Activated naive CD8-positive, alpha-beta T cell (primary cell): Measurements from ENCODE around the gene SLC25A31.

Experiments
- H3K27ac Mint-ChIP-seq: one replicate; pipeline ENCODE4 v1.8.0; 2021; ENCODE audit warnings: mixed read lengths
- H3K27me3 Mint-ChIP-seq: one replicate; pipeline ENCODE4 v1.8.0; 2021; ENCODE audit warnings: mixed read lengths
- H3K36me3 Mint-ChIP-seq: one replicate; pipeline ENCODE4 v1.8.0; 2021; ENCODE audit warnings: mixed read lengths
- H3K4me1 Mint-ChIP-seq: one replicate; pipeline ENCODE4 v1.8.0; 2021; ENCODE audit warnings: low read depth, mixed read lengths
- H3K4me3 Mint-ChIP-seq: one replicate; pipeline ENCODE4 v1.8.0; 2021; ENCODE audit warnings: mild to moderate bottlenecking, mixed read lengths
- H3K9me3 Mint-ChIP-seq: one replicate; pipeline ENCODE4 v1.8.0; 2021; ENCODE audit warnings: low read depth, mixed read lengths

SLC25A31 gene

DNA sequence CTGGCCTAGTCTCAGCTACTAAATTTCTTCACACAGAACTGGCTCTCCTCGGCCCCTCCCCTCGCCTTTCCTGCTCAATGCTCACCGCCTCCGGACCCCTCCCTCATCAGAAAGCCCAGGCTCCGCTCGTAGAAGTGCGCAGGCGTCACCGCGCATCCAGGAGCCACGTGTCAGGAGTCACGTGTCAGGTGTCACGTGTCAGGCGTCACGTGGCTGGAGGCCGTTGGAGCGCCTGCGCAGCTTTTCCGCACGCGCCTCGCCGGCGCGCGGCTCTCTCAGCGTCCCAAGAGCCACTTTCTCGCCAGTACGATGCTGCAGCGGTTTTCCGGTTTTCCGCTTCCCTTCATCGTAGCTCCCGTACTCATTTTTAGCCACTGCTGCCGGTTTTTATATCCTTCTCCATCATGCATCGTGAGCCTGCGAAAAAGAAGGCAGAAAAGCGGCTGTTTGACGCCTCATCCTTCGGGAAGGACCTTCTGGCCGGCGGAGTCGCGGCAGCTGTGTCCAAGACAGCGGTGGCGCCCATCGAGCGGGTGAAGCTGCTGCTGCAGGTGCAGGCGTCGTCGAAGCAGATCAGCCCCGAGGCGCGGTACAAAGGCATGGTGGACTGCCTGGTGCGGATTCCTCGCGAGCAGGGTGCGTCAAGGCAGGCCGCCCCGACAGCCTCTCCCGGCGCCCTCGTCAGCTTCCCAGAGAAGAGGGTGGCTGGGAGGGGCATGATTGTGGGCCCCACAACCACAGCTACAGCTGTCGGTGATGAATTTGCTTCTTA is at the start of gene SLC25A31:
Gene SLC25A31, plus strand, starts transcription at position 259 of the 772 bp plus-strand sequence. Its CDS starts 146 bp downstream, at position 405.
- Mint-ChIP-seq H3K27me3 (peaks cover 5% of the 10 kb centered on the region), H3K27ac (no peak within 1 kb of the TSS), H3K36me3 (no peaks in the 10 kb centered on the region), H3K9me3 (no peaks in the 10 kb centered on the region), H3K4me1 (no peaks in the 10 kb centered on the region), H3K4me3 (no peak within 1 kb of the TSS)

DNA sequence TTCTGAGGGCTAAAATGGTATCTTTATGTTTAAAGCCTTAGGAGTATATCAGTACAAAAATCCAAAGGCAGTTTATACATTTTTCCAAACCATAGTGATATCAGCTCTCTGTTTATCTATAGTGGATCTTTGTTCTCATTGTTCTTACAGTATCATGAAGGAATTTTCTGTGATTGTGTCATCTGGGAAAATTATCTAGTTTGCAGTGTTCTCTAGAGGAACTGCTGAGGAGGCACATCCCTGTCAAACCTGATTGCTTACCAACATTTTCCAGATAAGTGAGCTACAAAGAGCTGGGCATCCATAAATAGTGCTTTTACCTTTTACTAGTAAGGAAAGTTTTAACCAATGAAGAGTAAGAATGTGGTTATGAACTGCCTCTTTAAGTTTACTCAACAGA is 44.9 kb upstream of the SLC25A31 start:
- no peaks in the 10 kb centered on the region for H3K27me3 Mint-ChIP-seq
- H3K4me1 Mint-ChIP-seq = no peaks in the 10 kb centered on the region
- H3K27ac Mint-ChIP-seq = no peak overlapping the region
- H3K9me3 Mint-ChIP-seq = no peaks in the 10 kb centered on the region
- no peaks in the 10 kb centered on the region for H3K36me3 Mint-ChIP-seq
- no peak overlapping the region for H3K4me3 Mint-ChIP-seq

DNA sequence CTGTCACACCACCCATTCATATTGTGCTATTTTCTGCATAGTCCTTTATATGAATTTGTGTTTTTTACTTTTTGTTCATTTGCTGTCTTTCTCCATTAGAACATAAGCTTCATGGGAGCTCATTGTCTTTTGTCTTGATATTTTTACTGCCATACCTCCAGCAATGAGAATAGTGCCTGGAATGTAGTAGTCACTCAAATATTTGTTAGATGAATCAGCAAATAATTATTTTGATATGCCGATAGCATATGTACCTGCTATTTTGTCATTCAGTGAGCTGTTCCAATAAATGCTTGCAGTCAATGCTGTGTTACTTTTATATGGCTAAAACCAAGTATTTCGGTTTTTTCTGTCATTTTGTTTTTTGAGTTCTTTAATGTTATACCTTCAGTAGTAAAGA is 43.5 kb upstream of the SLC25A31 start:
- Mint-ChIP-seq H3K36me3 (no peaks in the 10 kb centered on the region), H3K4me3 (no peak overlapping the region), H3K27me3 (no peaks in the 10 kb centered on the region), H3K9me3 (no peaks in the 10 kb centered on the region), H3K27ac (no peak overlapping the region), H3K4me1 (no peaks in the 10 kb centered on the region)

DNA sequence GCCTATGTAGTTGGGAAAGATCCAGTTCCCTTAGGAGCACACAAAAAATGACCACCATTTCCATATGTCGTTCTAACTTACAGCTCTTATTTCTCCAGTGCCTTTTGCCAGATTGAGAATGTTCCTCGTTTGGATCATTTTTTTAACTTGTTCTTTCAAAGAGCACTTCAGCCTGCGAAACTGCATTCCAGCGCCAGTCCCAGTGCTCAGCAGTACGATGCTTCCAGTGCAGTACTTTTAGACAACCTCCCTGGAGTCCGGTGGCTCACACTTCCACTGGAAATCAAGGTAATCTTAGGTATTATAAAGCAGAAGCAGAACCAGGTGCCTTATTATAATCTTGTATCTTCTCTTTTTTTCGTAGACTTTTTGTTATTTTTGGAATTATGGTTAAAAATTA is 42.6 kb upstream of the SLC25A31 start:
- Mint-ChIP-seq H3K4me3 (no peak overlapping the region), H3K27ac (no peak overlapping the region), H3K9me3 (no peaks in the 10 kb centered on the region), H3K4me1 (no peaks in the 10 kb centered on the region), H3K36me3 (no peaks in the 10 kb centered on the region), H3K27me3 (no peaks in the 10 kb centered on the region)

DNA sequence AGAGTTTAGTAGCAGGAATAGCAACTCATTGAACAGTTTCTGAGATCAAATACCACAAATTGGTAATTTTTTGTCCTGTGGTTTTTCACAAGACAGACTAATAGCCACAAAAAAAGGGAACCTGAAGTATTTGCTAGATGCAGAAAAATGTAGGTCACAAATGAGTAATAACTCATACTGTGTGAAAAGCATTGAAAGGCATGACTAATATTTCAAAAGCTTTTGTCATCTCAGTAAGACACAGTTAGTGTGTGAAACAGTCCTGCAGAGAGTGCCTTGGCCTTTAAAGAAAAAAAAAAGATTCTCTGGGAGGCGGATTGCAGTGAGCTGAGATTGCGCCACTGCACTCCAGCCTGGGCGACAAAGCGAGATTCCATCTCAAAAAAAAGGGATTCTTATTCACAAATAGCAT is 31.4 kb upstream of the SLC25A31 start:
- H3K4me3 Mint-ChIP-seq = no peak overlapping the region
- no peaks in the 10 kb centered on the region for H3K4me1 Mint-ChIP-seq
- no peak overlapping the region for H3K27ac Mint-ChIP-seq
- H3K27me3 Mint-ChIP-seq = peaks cover 7% of the 10 kb centered on the region
- no peaks in the 10 kb centered on the region for H3K36me3 Mint-ChIP-seq
- H3K9me3 Mint-ChIP-seq = peaks cover 14% of the 10 kb centered on the region

DNA sequence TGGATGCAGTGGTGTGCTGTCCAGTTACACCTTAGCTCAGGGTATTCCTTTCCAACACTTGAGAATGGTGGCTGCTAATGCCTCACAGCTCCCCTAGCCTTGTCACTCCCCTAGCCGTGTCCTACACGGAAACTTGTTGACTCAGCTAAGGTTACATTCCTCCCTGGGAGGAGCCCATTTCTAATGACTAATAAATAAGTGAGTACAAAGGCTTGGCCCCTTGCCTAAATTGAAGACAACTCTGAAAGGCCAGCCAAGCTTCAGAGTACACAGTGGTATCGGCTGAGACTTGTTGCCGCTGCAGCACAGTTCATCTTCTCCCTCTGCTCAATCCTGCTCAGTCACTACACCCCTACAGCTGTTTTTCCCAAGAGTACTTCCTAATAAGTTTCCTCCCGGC is 21.2 kb upstream of the SLC25A31 start:
- no peak overlapping the region for H3K27ac Mint-ChIP-seq
- H3K9me3 Mint-ChIP-seq = no peaks in the 10 kb centered on the region
- H3K27me3 Mint-ChIP-seq = peaks cover 2% of the 10 kb centered on the region

DNA sequence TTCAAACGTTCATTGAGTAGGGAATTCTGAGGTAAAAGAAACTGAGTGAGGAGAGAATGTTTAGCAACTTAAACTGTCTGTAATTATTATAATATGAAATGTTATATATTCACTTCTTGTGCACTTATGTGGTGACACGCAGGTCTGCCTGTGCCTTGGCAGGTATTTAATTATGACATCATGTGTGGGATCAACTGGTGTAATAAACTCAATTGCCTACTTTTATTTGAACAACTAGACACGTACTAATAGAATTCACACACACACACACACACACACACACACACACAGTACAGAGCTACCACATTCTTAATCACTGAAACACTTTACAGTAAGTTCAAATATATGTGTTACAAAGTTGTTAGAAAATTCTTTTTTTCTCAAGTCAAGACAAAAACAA is 20.7 kb upstream of the SLC25A31 start:
- no peaks in the 10 kb centered on the region for H3K9me3 Mint-ChIP-seq
- H3K27me3 Mint-ChIP-seq = peaks cover 2% of the 10 kb centered on the region
- H3K4me1 Mint-ChIP-seq = no peaks in the 10 kb centered on the region
- no peaks in the 10 kb centered on the region for H3K36me3 Mint-ChIP-seq
- H3K27ac Mint-ChIP-seq = no peak overlapping the region
- no peak overlapping the region for H3K4me3 Mint-ChIP-seq

More for the DNA sequence above, 21.2 kb upstream of the SLC25A31 start:
- Mint-ChIP-seq H3K4me3 (no peak overlapping the region), H3K36me3 (no peaks in the 10 kb centered on the region), H3K4me1 (no peaks in the 10 kb centered on the region)

DNA sequence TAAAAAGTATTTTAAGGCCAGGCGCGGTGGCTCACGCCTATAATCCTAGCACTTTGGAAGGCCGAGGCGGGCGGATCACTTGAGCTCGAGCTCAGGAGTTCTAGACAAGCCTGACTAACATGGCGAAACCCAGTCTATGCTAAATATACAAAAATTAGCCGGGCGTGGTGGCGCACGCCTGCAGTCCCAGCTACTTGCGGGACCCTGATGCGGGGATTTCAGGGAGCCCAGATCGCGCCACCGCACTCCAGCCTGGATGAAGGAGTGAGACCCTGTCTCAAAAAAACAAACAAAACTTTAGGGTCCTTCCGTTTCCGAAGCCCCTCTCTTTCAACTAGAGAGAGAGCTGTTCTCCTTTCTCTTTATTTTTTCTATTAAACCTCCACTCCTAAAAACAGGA is 1.2 kb downstream of the SLC25A31 start:
- no peak overlapping the region for H3K4me3 Mint-ChIP-seq

DNA sequence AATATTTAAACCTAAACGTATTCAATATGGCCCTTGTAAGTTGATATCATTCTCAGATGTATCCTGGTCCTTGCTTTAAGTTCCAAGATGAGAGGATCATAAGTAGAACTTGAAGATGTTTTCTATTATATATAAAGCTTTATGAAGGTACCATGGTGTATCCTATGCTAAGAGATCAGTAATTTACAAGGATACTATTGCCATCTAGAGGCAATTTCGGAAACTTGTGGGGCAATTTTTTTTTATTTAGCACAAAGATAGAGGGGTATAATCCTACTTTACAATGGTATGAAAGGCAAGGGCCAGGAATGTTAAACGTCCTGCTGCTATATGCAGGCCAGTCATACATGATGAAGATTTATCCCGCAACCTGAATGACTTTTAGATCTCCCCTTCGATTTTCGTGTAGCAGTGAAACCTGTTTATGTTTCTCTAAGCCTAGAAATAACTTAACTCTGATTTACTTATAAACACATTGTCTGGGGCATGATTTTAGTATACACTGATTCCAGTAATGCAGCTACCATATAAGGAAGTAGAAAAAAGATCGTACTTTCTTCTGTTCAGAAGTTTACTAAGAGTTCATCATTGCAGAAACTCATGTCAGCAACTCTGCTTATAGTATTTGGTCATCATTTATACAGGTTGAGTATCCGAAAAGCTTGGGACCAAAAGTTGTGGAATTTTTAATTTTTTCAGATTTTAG is 2.6 kb downstream of the SLC25A31 start:
- H3K27ac Mint-ChIP-seq = no peak overlapping the region
- H3K27me3 Mint-ChIP-seq = peaks cover 6% of the 10 kb centered on the region
- no peak overlapping the region for H3K4me3 Mint-ChIP-seq
- H3K4me1 Mint-ChIP-seq = no peaks in the 10 kb centered on the region
- no peaks in the 10 kb centered on the region for H3K9me3 Mint-ChIP-seq
- H3K36me3 Mint-ChIP-seq = no peaks in the 10 kb centered on the region

More for the DNA sequence above, 1.2 kb downstream of the SLC25A31 start:
- no peaks in the 10 kb centered on the region for H3K36me3 Mint-ChIP-seq
- no peaks in the 10 kb centered on the region for H3K9me3 Mint-ChIP-seq
- H3K27me3 Mint-ChIP-seq = peaks cover 5% of the 10 kb centered on the region
- no peak overlapping the region for H3K27ac Mint-ChIP-seq
- H3K4me1 Mint-ChIP-seq = no peaks in the 10 kb centered on the region

DNA sequence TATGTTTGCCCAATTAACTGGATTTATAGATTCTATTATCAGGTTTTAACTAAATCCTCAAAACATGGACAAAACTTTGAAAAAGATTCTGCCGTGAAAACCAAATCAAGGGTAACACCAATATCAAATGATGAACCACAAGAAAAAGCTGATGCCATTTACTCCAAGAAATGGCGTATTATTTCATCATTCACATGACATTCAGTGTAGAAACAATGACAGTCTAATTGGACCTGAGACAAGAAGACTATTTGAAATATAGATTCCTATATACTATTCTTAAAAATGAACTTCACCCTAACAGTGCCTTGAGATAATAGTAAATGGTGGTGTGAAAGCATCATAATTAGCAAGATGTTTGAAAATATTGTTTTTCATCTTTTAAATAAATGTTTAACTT is 4.8 kb downstream of the SLC25A31 start:
- peaks cover 4% of the 10 kb centered on the region for H3K27me3 Mint-ChIP-seq
- H3K9me3 Mint-ChIP-seq = no peaks in the 10 kb centered on the region
- H3K27ac Mint-ChIP-seq = no peak overlapping the region
- no peak overlapping the region for H3K4me3 Mint-ChIP-seq
- no peaks in the 10 kb centered on the region for H3K36me3 Mint-ChIP-seq
- no peaks in the 10 kb centered on the region for H3K4me1 Mint-ChIP-seq

DNA sequence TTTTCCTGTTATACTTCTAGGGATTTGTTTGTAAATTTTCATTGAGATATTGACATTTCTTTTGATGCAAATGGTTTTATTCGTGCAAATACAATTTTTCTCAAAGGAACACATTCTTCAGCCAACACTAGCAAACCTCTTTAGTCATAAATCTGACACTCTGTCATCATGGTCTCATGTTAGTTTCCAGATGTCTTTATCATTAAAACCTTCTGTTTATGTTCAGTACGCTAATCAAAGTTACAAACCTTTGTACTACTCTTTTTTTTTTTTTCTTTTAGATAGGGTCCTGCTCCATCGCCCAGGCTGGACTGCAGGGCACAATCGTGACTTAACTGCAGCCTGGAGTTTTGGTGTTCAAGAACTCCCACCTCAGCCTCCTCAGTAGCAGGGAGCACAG is 7.1 kb downstream of the SLC25A31 start:
- no peak overlapping the region for H3K4me3 Mint-ChIP-seq
- H3K4me1 Mint-ChIP-seq = no peaks in the 10 kb centered on the region
- H3K27ac Mint-ChIP-seq = no peak overlapping the region
- no peaks in the 10 kb centered on the region for H3K9me3 Mint-ChIP-seq
- no peaks in the 10 kb centered on the region for H3K36me3 Mint-ChIP-seq
- peaks cover 4% of the 10 kb centered on the region for H3K27me3 Mint-ChIP-seq

DNA sequence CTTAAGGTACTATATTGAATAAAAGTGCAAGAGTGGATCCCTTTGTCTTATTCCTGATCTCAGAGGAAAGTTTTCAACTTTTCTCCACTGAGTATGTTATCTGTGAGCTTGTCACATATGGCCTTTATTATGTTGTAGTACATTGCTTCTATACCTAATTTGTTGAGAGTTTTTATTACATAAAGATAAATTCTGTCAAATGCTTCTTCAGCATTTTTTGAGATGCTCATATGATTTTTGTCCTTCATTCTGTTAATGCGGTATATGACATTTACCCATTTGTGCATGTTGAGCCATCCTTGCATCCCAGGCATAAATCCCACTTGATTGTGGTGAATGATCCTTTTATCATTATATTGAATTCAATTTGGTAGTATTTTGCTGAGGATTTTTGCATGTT is 11.0 kb downstream of the SLC25A31 start:
- no peaks in the 10 kb centered on the region for H3K36me3 Mint-ChIP-seq
- no peak overlapping the region for H3K4me3 Mint-ChIP-seq
- H3K9me3 Mint-ChIP-seq = no peaks in the 10 kb centered on the region
- no peaks in the 10 kb centered on the region for H3K4me1 Mint-ChIP-seq
- no peak overlapping the region for H3K27ac Mint-ChIP-seq
- peaks cover 15% of the 10 kb centered on the region for H3K27me3 Mint-ChIP-seq

DNA sequence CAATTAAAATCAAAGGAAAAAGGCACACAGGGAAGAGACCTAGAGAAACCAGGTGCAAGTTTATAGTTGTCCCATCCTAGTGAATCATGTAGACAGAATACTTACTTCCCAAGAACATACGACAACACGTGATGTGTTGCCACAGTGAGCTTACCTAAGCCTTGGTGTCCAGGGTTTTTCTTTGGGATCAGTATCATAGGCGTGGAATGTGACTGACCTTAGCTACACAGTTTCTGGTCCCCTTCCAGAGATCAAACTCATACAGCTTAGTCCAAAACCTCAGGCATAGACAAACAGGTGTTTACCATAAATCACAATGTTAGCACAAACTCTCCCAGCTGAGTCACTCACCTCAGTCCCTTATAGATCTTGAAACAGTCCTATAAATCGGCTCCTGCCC is 17.7 kb downstream of the SLC25A31 start:
- Mint-ChIP-seq H3K36me3 (no peaks in the 10 kb centered on the region), H3K27ac (no peak overlapping the region), H3K4me1 (no peaks in the 10 kb centered on the region), H3K9me3 (no peaks in the 10 kb centered on the region), H3K27me3 (peaks cover 16% of the 10 kb centered on the region), H3K4me3 (no peak overlapping the region)

DNA sequence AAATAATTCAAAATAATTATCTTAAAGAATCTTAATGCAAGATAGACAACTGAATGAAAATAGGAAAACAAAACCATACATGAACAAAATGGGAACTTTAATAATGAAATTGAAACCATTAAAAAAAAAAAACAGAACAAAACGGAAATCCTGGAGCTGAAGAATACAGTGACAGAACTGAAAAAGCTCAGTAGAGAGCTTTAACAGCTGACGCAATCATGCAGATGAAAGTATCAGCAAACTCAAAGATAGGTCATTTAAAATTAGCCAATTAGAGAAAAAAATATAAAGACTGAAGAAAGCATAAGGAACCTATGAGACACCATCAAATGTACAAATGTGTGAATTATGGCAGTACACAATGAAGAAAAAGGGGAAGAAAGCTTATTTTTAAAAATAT is 18.8 kb downstream of the SLC25A31 start:
- Mint-ChIP-seq H3K27ac (no peak overlapping the region), H3K4me3 (no peak overlapping the region), H3K9me3 (no peaks in the 10 kb centered on the region), H3K27me3 (peaks cover 16% of the 10 kb centered on the region), H3K36me3 (no peaks in the 10 kb centered on the region), H3K4me1 (no peaks in the 10 kb centered on the region)

DNA sequence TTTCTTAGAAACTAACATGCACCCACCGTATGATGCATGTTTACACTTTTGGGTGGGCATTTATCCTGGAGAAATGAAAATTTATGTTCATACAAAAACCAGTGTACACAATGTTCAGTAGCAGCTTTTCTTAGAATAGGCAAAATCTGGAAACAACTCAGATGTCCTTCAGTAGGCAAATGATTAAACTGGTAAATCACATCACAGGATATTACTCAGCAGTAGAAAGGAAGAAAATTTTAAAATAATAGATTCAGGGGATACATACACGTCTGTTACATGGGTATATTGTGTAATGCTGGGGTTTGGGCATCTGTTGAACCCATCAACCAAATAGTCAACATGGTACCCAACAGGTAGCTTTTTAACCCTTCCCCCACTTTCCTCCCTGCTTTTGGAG is 26.7 kb downstream of the SLC25A31 start:
- Mint-ChIP-seq H3K9me3 (peaks cover 10% of the 10 kb centered on the region), H3K4me3 (no peak overlapping the region)

More for the DNA sequence above, 26.7 kb downstream of the SLC25A31 start:
- H3K27me3 Mint-ChIP-seq = peaks cover 3% of the 10 kb centered on the region
- H3K4me1 Mint-ChIP-seq = no peaks in the 10 kb centered on the region
- no peak overlapping the region for H3K27ac Mint-ChIP-seq
- H3K36me3 Mint-ChIP-seq = no peaks in the 10 kb centered on the region
